HG02763 (cell line): ENCODE data around the gene CNPY3.

ENCODE experiments used
- ATAC-seq: cut with Tn5 transposase; IDR thresholded peaks from one replicate; pipeline ENCODE4 v1.9.1; 2021; ENCODE audit warnings: mild to moderate bottlenecking, moderate library complexity; ENCODE audit not compliant: unreplicated experiment

Gene CNPY3

DNA sequence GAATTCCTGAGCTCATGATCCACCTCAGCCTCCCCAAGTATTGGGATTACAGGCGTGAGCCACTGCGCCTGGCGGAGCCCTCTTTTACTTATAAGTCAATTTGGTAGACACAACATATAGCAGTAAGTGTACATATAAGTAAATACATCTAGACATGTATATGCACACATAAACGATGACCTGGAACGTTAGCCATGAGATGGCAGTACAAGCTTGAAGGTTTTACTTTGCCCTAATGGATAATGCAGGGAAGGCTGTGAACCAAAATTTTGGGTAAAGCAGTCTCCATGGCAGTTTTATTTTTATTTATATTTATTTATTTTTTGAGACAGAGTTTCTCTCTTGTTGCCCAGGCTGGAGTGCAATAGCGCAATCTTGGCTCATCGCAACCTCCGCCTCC, 28.8 kb downstream of the CNPY3 start:
- no peak for ATAC-seq

DNA sequence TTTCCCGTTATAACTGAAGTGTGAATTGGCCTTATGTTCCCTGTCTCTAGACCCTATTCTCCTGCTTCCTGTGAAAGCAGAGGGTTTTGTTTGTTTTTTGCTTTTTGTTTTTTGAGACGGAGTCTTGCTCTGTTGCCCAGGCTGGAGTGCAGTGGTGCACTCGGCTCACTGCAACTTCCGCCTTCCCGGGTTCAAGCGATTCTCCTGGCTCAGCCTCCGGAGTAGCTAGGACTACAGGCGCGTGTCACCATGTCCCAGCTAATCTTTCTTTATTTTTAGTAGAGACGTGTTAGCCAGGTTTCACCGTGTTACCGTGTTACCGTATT, 30.6 kb downstream of the CNPY3 start:
- no peak for ATAC-seq

DNA sequence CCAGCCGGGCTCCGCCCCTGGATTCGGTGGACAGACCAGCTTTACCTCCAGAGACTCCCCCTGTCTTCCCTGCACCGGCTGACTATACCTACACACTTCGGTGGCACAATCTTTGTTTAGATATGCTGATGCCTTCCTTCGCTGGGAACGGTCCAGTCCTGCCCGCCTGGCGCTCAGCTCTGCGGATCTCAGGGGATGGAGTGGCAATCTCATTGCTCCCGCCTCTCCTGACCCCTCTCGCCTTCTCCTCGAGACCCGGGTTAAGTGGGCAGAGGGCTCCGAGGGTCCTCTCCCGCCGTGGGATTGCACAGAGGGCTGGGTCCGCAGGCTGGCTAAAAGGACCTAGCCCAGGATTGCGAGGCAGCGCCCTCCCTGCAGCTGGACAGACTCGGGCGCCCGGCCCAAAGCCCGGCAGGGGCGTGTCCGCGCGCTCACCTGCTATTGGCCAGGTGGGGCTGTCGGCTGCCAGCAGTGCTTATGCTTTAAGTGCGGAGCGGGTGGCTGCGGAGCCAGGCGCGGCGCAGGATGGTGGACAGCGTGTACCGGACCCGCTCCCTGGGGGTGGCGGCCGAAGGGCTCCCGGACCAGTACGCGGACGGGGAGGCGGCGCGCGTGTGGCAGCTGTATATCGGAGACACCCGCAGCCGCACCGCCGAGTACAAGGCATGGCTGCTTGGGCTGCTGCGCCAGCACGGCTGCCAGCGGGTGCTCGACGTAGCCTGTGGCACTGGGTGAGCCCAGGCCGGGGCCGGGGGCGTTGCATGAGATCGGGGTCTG, 31.2 kb downstream of the CNPY3 start, which contains the start of gene GNMT:
Gene GNMT (plus strand): TSS at position 512 of the 777 bp plus-strand sequence. CDS start 14 bp downstream, at position 526.
- ATAC-seq: no peak

DNA sequence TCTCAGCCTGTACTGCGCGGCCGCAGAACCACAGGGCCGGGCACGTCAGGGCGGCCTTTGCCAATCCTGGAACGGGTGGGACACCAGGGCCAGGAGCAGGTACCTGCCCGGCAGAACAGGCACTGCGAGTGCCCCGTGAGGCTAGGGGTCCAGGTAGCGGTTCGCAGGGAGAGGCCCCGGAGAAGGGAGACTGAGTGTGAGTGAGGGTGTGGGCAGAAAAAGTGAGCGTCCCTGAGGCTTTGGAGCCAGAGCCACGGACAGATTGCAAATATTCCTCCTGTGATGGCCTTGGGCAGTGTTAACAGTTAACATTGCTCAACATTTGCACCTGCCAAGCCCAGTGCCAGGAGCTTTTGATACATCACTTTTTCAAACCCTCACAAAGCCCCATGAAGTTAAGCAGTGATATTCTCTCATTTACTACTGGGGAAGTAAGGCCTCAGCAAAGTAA, 31.8 kb downstream of the CNPY3 start:
- ATAC-seq: no peak

DNA sequence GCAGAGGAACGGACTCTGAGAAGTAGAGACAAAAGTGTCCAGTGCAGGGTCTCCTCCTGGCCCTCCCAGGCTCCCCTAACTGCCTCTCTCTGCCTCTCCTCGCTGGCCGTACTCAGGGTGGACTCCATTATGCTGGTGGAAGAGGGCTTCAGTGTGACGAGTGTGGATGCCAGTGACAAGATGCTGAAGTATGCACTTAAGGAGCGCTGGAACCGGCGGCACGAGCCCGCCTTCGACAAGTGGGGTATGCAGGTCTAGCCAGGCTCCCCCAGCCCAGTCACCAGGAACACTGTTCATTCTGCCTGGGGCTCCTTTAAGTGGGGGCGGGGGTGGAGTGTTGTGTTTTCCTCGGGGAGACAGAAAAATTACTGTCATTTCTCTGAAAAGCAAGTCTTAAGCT, 32.8 kb downstream of the CNPY3 start:
- ATAC-seq: no peak

DNA sequence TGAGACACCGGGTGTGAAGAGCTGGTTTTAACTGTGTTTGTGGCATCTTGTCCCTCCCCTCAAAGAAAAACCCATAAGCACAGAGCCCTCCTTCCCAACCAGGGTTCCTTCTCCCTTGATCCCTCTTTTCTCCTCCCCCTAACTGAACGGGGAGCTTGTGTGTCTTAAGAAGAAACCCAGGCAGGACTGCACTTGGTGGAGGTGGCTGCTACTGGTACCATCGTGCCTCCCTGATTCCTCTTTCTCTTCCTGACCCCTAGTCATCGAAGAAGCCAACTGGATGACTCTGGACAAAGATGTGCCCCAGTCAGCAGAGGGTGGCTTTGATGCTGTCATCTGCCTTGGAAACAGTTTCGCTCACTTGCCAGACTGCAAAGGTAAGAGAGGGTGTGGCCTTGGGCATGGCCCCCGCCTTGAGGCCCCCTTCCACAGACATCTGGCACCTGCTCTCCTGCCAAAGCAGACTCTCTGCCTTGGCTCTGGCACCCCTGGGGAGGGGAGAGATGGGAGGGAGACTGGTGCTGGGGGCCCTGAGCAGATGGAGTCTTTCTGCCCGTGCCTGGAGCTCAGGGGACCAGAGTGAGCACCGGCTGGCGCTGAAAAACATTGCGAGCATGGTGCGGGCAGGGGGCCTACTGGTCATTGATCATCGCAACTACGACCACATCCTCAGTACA, 33.4 kb downstream of the CNPY3 start:
- ATAC-seq: no peak

DNA sequence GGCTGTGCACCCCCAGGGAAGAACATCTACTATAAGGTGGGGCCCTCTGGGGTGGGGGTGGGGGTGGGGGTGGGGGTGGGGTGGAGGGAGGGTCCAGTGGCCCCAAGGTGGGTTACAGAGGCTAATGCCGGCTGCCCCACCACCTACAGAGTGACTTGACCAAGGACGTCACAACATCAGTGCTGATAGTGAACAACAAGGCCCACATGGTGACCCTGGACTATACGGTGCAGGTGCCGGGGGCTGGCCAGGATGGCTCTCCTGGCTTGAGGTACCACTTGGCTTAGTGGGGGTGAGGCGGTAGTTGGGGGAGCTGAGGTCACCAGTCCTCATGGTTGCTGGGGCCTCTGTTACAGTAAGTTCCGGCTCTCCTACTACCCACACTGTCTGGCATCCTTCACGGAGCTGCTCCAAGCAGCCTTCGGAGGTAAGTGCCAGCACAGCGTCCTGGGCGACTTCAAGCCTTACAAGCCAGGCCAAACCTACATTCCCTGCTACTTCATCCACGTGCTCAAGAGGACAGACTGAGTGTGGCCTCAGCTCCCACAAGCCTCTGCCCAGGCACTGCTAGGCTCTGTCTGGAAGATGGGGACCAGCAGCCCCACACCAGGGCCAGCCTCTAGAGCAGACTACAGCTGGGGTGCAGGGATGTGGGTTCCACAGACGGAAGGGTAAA, 34.0 kb downstream of the CNPY3 start:
- ATAC-seq: no peak

DNA sequence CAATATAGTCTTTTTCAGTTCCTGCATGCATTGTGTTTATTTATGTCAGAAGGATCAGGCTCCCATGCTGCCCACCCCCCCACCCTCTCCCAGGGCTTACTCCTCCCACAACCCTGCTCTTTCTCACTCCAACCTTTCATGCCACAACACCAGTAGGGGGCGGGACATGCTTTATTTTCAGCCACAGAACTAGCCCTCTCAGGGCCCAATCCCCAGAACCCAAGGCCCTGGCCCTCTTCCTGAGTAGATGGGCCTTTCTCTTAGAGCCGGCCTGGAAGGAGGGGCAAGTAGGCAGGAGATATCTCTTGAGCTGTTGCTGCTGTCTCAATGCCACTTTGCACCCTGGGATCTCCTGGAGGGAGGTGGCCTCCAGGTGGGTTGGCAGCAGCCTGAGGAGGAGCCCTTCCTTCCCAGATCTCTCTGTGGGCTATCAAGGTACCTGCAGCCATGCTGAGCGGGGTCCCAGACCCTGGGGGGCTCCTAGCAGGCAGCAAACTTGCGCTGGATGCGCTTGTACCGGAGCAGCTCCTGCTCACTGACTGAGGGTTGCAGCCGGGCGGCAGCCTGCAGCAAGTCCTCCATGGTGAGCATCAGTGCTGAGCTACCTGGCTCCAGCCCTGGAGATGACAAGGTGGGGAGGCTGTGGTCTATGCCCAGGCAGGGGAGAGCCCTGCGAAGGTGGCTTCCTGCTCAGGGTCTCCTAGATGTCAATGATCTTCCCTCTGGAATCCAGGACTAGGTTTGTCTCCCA, 34.8 kb downstream of the CNPY3 start:
- no peak for ATAC-seq

DNA sequence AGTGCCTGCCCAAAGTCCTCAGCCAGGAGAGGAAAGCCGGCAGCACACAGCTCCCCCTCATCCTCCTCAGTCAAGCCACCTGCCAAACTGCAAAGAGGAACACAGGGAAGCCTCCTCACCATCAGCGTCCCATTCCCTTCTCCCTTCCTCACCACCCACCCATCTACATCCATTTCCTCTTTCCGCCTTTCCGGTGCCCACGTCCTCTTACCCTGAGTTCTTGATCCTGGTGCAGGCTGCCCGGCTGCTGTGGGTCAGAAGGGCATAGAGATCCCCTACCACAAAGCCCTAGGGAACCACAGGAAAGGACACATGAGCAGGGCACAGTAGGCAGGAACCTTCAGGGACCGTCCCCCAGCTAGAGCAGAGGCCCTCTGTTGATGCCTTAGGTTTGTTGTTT, 37.3 kb downstream of the CNPY3 start:
- ATAC-seq: no peak

DNA sequence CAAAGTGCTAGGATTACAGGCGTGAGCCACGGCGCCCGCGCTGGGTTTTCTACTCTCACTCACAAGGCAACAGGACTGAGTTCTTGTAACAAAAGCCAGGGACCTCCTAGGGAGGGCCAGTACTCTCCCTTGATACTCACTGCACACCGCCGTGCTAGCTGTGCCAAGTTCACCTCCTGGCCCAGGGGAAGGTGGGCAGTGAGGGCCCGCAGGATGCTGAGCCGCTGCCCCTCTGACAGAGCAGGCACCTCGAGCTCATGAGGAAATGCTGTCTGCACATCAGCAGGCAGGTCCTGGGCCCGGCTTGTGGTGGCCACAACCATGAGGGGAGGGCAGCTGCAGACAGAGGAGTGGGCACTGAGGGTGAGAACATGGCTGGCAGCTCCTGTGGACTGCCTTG, 37.9 kb downstream of the CNPY3 start:
- no peak for ATAC-seq

DNA sequence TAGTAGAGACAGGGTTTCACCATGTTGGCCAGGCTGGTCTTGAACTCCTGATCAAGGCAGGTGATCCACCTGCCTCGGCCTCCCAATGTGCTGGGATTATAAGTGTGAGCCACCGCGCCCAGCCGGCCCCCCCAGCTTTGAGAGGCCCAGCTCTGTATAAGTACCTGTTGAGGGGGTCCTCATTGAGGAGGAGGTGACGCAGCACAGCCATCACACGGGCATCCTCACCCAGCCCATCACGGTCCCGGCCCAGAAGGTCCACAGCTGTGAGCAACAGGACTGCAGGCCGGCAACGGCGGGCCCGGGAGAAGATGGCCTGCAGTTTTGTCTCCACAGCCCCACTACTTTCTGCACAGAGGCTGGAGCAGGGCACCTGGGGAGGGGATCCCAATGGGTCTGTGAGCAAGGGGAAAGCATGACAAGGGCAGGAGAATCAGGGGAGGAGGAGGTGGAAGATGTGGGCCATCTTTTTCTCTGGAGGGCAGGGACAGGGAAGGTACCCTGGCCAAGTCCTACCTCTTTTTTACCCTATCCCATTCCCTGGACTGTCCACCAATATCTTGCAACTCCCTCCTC, 38.9 kb downstream of the CNPY3 start:
- ATAC-seq: no peak

DNA sequence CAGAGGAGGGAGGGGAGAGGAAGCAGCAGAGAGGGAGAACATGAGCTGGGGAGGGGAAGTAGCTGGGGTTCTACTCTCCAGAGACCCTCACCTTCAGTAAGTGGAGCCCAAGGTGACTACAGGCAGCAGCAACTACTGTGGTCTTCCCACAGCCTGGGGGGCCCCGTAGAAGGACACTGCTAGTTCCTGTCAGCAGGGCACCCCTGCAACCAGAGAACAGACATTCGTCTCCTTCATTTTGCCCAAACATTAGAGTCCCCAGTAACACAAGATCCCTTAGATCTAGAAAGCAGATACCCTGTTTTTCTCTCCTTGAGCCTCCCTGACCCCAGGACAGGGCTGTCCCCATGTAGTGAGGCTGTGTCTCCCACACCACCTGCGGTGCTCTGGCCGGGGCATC, 39.5 kb downstream of the CNPY3 start:
- ATAC-seq: no peak

DNA sequence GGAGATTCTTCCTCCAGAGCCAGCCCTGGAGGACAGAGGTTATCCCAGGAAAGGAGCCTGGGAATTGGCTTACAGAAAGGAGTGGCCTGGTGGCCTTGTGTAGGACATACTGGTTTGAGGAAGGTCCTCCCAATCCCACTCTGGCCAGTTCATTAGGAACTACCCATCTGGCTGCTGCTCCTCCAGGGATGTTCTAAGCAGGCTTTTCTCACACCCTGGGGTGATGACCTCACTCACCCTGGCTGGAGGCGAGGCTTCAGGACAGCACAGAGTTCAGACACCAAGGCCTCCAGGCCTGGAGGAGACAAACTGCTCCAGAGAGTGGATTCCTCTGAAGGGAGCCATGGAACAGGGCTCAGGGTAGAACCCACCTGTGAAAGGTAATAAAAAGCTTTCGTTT, 40.2 kb downstream of the CNPY3 start:
- ATAC-seq: no peak

DNA sequence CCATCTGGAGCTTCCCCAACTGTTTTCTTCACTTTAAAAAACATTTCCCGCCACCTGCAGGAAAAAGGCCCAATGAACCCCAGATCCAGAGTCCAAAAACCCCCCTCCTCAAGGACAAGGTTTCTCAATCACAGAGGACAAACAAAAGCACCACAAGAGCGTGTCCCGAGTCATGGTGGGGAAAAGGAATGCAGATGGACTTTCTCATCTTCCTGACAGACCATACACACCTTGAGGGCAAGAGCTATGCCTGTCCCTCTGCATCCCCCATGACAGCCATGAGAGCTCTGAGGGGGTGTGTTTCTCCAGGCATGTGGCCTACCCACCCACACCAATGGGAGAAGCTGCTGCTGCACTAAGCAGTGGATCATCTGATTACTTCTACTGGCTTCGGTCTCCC, 40.7 kb downstream of the CNPY3 start:
- no peak for ATAC-seq

DNA sequence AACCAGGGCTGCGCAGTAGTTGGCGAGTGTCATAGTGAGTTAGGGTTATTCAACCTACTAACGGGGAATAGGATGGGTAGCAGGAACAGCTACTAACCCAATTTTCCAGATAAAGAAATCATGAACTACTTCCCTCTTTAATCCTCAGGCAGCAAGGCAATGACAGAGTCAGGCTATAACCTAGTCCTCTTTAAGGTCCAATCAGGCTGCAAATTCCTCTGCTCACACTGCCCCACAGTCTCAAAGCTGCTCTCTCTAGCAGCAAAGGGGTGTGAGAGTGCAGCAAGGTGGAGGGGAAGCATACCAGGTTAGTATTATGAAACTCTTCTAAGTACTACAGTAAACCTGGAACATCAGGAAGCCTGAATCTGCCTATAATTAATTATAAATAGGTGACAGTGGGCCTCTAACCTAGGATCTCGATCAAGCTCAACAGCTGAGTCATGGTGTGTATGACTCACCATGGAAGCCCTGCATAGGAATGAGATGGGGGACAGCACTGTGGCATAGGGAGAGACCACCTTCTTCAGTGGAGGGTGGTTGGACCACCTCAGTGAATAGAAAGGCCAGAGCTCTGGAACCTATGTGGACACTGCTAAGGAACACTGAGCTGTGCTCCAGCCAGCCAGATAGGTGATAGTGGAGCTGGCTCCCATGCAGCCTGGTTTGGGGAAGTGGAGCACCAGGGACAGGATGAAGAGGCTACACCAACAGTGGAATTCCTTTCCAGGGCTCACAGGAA, 41.8 kb downstream of the CNPY3 start:
- ATAC-seq: no peak

DNA sequence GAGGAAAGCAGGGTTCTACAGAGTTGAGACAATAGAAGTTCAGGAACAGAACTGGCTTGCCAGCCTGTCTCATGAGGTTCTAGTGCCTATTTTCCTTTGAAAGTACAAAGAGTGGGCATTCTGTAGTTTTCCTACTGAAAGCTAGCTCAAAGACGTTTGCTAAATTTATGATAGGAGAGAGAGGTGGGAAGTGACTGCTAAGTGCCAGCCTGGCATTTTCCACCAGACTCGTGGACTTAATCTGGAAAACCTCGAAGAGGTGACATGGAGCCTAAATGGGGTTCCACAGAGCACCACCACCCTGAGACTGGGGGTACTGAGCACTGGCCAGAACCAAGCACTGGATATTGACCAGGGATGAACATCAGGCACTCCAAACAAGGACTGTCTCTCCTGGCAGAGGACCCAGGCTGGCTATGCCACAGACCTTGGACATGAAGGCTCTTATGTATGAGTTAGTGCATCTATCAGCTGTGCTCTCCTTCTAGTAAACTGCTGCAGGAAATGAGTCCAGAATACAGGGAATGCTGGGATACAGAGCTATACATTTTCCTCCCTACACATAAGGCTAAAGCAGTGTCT, 42.6 kb downstream of the CNPY3 start:
- no peak for ATAC-seq

DNA sequence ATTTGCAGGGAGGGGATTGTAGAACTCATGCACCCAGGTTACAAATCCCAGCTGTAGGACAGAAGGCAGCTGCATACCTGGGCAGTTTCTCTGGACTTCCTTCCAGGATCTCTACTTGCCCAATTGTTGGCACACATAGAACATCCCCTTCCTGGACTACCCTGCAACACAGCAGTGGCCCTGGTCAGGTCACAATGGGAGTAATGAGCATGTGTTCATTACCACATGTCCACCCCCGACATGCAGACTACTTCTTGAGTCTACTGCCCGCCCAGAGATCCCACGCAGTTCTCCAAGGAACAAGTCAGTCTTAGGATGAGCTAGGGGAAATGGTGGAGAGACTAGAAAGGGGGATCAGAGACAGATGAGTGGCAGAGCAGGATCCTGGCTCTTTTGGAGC, 44.6 kb downstream of the CNPY3 start:
- ATAC-seq: no peak

DNA sequence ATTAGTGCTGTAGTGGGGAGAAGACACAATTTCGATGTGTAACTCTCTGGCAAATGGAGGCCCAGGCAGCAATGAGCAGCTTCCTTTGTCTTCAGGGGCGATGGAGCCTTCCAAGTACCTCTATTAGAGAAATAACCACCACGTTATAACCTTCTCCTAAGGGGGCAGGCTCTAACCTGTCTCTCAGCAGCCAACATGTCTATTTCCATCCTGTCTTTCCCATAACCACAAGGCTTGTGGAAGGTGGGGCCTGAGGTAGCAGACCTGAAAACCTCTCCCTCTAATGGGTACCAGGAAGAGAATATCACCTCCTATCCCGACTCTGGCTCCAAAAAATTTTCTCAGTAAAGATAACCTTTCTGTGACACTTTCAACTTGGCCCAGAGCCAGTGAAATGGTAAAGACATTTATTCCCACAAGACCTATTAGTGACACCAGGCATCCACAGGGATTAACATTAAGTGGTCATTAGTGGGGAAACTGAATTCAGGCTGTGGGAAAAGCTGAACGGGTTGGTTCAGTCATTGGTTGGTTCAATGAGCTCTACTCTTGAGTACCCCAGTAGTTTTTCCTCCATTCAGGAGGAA, 45.7 kb downstream of the CNPY3 start:
- no peak for ATAC-seq

DNA sequence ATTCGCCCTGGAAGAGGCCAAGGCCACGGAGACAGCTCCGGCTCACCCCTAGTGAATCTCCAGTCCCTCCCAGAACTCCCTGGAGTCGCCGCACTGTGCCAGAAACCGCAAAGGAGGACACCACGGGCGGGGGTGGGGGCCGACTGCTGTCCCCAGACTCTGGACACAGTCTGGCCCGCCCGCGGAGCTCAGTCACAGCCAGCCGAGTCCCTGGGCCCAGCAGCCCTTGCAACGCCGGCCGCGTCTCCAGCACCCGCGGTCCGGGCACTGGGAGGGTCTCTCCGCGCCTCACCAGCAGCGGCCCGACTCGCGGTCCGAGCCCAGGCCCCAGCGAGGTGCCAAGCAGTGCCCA, 49.2 kb downstream of the CNPY3 start:
- ATAC-seq: no peak
